ENCODE measurements around the gene UFSP1. TPM values are rescaled to one million over a fixed set of nuclear protein-coding genes. Genes with fewer than 3 reads are reported as not detected.

UFSP1 gene
- total RNA-seq, 1 experiment from 2014 or later: 4.8 TPM

- TF ChIP-seq ZNF396 (CRISPR knock-in tag; IDR thresholded peaks at IDR 0.05; ENCODE audit: borderline replicate concordance) (no peak), E2F4 (CRISPR knock-in tag; IDR thresholded peaks at IDR 0.05; ENCODE audit: borderline replicate concordance, low read depth) (no peak), IRF1 (CRISPR knock-in tag; IDR thresholded peaks at IDR 0.05) (no peak), ZNF121 (CRISPR knock-in tag; IDR thresholded peaks at IDR 0.05) (no peak), OVOL2 (CRISPR knock-in tag; IDR thresholded peaks at IDR 0.05; ENCODE audit: borderline replicate concordance) (no peak), PRRX2 (CRISPR knock-in tag; IDR thresholded peaks at IDR 0.05) (no peak), ZNF416 (CRISPR knock-in tag; IDR thresholded peaks at IDR 0.05) (no peak)
These were observed 35.2 kb downstream of the UFSP1 start (continued) for GRCh38 chr7:100854146-100854895.

- H3K27ac Mint-ChIP-seq: peak within 1 kb of the TSS; percentile 67
- DNase-seq (ENCODE audit: low spot score): peak; percentile 93
- CTCF ChIA-PET: interaction anchor here (0.5 to 5.6 kb wide), 46 partner anchors 10 to 325 kb away, joined by 3 to 131 read pairs (median 5); partner anchors contain the start of genes EPHB4, EPO, FBXO24 and LRCH4
- peak within 1 kb of the TSS; percentile 93 for H3K4me3 Mint-ChIP-seq
- 0 out of 2 replicates have a peak, but pooled peaks cover 7% of the 10 kb centered on the region for H3K4me1 Mint-ChIP-seq
- ATAC-seq: peak; percentile 95
- no peaks in the 10 kb centered on the region for H3K27me3 Mint-ChIP-seq (ENCODE audit: low read depth)
- peaks cover 2% of the 10 kb centered on the region; the same call in 1 of the 2 replicates for H3K36me3 Mint-ChIP-seq
- POLR2A ChIA-PET: interaction anchor here (0.5 to 2.2 kb wide), 14 partner anchors 15 to 272 kb away, joined by 3 to 44 read pairs (median 6); partner anchors contain the start of genes EPHB4, EPO, POP7 and SRRT
- no peaks in the 10 kb centered on the region for H3K9me3 Mint-ChIP-seq
- TF ChIP-seq RELA (CRISPR knock-in tag; IDR thresholded peaks at IDR 0.05; ENCODE audit: borderline replicate concordance) (no peak), JUN (CRISPR knock-in tag; IDR thresholded peaks at IDR 0.05) (no peak), ATF2 (CRISPR knock-in tag; IDR thresholded peaks at IDR 0.05; ENCODE audit: borderline replicate concordance, low read depth) (no peak), ZNF138 (CRISPR knock-in tag; conservative IDR thresholded peaks at IDR 0.05) (no peak), ZNF317 (CRISPR knock-in tag; IDR thresholded peaks at IDR 0.05; ENCODE audit: borderline replicate concordance, low read depth) (0 out of 2 replicates have a peak, but pooled peaks have one; percentile 13), ZNF512 (CRISPR knock-in tag; IDR thresholded peaks at IDR 0.05; ENCODE audit: borderline replicate concordance) (no peak), PRDM15 (CRISPR knock-in tag; IDR thresholded peaks at IDR 0.05) (no peak), E2F1 (CRISPR knock-in tag; IDR thresholded peaks at IDR 0.05) (no peak), ATF6 (CRISPR knock-in tag; IDR thresholded peaks at IDR 0.05) (no peak), ESRRA (CRISPR knock-in tag; IDR thresholded peaks at IDR 0.05; ENCODE audit: borderline replicate concordance) (no peak), MYBL2 (CRISPR knock-in tag; IDR thresholded peaks at IDR 0.05) (no peak), ZNF671 (CRISPR knock-in tag; IDR thresholded peaks at IDR 0.05) (no peak), ZNF423 (CRISPR knock-in tag; IDR thresholded peaks at IDR 0.05) (no peak), NR1H2 (CRISPR knock-in tag; IDR thresholded peaks at IDR 0.05) (no peak)
These were observed 37.3 kb downstream of the UFSP1 start, which contains the start of gene SLC12A9 for GRCh38 chr7:100852048-100852872. SLC12A9 (plus strand) TSS chr7:100852713; CDS start chr7:100854198, 1,485 bp downstream.
